Esophagus squamous epithelium (tissue), 5 donors: ENCODE data around the gene OR4E2. TPM values are rescaled to one million over a fixed set of nuclear protein-coding genes. Genes with fewer than 3 reads are reported as not detected.

ENCODE experiments used
- DNase-seq: peaks from one replicate; lab custom pipeline; 2025; lab: John Stamatoyannopoulos, UW
- H3K27ac ChIP-seq, 4 donors: fragments of 200-600 bp; sonication (generic); one replicate each; pipeline ENCODE4 v1.5.1; 2016 to 2019; ENCODE audit warnings: mild to moderate bottlenecking in 1 of 4
- H3K27me3 ChIP-seq, 4 donors: fragments of 200-600 bp; sonication (generic); 1 replicate in 3 of 4; 2 replicates in 1 of 4; pipeline versions ENCODE4 v1.5.1 to v1.6.0; 2017 to 2021; ENCODE audit warnings: antibody characterized with exemption in 1 of 4
- H3K36me3 ChIP-seq, 3 donors: fragments of 200-600 bp; sonication (generic); one replicate each; pipeline ENCODE4 v1.5.1; 2016 to 2019
- H3K4me1 ChIP-seq, 3 donors: fragments of 200-600 bp; sonication (generic); one replicate each; pipeline ENCODE4 v1.5.1; 2017 to 2019
- H3K4me3 ChIP-seq, 4 donors: fragments of 200-600 bp; sonication (generic); 1 replicate in 3 of 4; 2 replicates in 1 of 4; pipeline ENCODE4 v1.5.1; 2016 to 2019; ENCODE audit warnings: mild to moderate bottlenecking in 2 of 4, moderate library complexity in 1 of 4
- H3K9me3 ChIP-seq, 3 donors: fragments of 200-600 bp; sonication (generic); one replicate each; pipeline ENCODE4 v1.5.1; 2016 to 2019
- POLR2A ChIP-seq, 4 donors: fragments of 450-650 bp; IDR thresholded peaks; one replicate each; pipeline ENCODE4 v1.6.1; 2017; ENCODE audit warnings: antibody characterized with exemption in 4 of 4, mild to moderate bottlenecking in 4 of 4, moderate library complexity in 3 of 4
- WGBS, 2 donors: methylation state at CpG; one replicate each; pipeline ENCODE4 v1.1.5; 2018; 5-methylcytosine and 5-hydroxymethylcytosine counted together
- intact Hi-C: fragments of 100-400 bp; cut with DNase I; formaldehyde crosslinking; loops from one replicate; pipeline ENCODE4 v1.15.0; 2022
- total RNA-seq, 4 donors: library from RNA; depleted of rRNA; stranded (reverse); fragments of >200 nt; gene quantifications; one replicate each; pipeline ENCODE4 v1.1.0, GENCODE V29; 2016
- TF ChIP-seq, protein P1 (sequence below), 6 experiments: fragments of 450-650 bp in 4 of 6; fragments of 200-600 bp in 2 of 6; sonication (generic) in 2 of 6; IDR thresholded peaks; one replicate each; pipeline ENCODE4 v1.5.1; 2016 to 2019; ENCODE audit warnings: antibody characterized with exemption in 6 of 6, mild to moderate bottlenecking in 4 of 6, moderate library complexity in 4 of 6
- donor health status: DM: yes; HTN: yes; CAD: no.

Gene OR4E2
- total RNA-seq, 4 donors from 2014 or later: not detected

GRCh38 chr14:21652209-21652808 is 1.3 kb upstream of the OR4E2 start:
- TF ChIP-seq POLR2A (IDR thresholded peaks at IDR 0.05): no peak
- TF ChIP-seq, protein P1, sequence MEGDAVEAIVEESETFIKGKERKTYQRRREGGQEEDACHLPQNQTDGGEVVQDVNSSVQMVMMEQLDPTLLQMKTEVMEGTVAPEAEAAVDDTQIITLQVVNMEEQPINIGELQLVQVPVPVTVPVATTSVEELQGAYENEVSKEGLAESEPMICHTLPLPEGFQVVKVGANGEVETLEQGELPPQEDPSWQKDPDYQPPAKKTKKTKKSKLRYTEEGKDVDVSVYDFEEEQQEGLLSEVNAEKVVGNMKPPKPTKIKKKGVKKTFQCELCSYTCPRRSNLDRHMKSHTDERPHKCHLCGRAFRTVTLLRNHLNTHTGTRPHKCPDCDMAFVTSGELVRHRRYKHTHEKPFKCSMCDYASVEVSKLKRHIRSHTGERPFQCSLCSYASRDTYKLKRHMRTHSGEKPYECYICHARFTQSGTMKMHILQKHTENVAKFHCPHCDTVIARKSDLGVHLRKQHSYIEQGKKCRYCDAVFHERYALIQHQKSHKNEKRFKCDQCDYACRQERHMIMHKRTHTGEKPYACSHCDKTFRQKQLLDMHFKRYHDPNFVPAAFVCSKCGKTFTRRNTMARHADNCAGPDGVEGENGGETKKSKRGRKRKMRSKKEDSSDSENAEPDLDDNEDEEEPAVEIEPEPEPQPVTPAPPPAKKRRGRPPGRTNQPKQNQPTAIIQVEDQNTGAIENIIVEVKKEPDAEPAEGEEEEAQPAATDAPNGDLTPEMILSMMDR (IDR thresholded peaks at IDR 0.05): no peak
- H3K27me3 ChIP-seq: no peaks in the 10 kb centered on the region
- intact Hi-C loops: no loop called here

GRCh38 chr14:21654215-21654614 is 580 bp downstream of the OR4E2 start:
- TF ChIP-seq, protein P1 (IDR thresholded peaks at IDR 0.05): no peak
- TF ChIP-seq POLR2A (IDR thresholded peaks at IDR 0.05): no peak
- Histone ChIP-seq H3K4me1 (no peaks in the 10 kb centered on the region), H3K4me3 (no peak overlapping the region), H3K9me3 (no peaks in the 10 kb centered on the region), H3K27me3 (no peaks in the 10 kb centered on the region), H3K27ac (no peak overlapping the region), H3K36me3 (no peaks in the 10 kb centered on the region)
- no peak for DNase-seq
- intact Hi-C loops: no loop called here
- 75 to 85% methylated on average over 5 of the region's 5 CpGs for WGBS, 2 donors

More at GRCh38 chr14:21652209-21652808, 1.3 kb upstream of the OR4E2 start:
- Histone ChIP-seq H3K9me3 (no peaks in the 10 kb centered on the region), H3K4me1 (no peaks in the 10 kb centered on the region), H3K27ac (no peak overlapping the region), H3K4me3 (no peak overlapping the region), H3K36me3 (no peaks in the 10 kb centered on the region)
- DNase-seq: no peak
- 46 to 57% methylated on average over 1 of the region's 1 CpG for WGBS, 2 donors

DNA sequence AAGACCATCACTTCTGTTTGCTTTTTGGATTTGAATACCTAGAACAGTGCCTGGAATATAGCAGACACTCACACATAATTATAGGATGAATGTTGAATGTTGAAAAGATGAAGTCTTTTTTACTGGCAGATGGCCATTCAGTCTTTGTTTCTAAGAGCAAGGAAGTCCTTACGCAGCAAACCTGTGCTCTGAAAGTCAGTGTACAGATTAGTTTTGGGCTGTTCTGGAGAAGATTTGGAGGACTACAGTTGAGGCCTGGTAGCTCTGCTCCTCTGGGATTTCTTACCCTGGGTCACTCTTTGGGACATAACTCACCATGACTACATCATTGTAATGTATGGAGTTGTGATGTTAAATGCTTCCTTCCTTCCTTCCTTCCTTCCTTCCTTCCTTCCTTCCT is 3.3 kb downstream of the OR4E2 start:
- DNase-seq: no peak
- no peak overlapping the region for H3K27ac ChIP-seq
- no peaks in the 10 kb centered on the region for H3K36me3 ChIP-seq
- TF ChIP-seq, protein P1 (IDR thresholded peaks at IDR 0.05): no peak
- no peak for TF ChIP-seq POLR2A (IDR thresholded peaks at IDR 0.05)
- no peak overlapping the region for H3K4me3 ChIP-seq
- H3K4me1 ChIP-seq: no peaks in the 10 kb centered on the region
- intact Hi-C loops: no loop called here
- H3K27me3 ChIP-seq: no peaks in the 10 kb centered on the region
- no peaks in the 10 kb centered on the region for H3K9me3 ChIP-seq
- 69 to 100% methylated on average over 1 of the region's 1 CpG for WGBS, 2 donors

DNA sequence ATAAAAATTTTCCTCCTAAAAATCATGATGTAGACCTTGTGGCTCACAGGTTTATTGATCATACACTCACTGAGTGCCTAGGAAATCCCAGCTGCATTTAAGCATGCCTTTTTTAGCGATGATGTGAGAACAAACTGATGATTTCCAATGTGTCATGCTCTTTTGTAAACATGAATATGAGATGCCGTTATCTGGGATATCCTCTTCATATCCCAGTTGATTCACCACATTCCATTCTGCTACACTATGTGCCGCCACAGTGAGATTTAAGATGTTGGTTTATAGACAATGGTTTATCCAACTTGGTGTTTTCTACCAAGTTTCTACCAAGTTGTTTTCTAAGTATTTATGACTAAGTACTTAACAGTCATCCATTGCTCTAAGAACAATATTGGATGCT is 14.7 kb downstream of the OR4E2 start:
- intact Hi-C loops: no loop called here
- H3K4me3 ChIP-seq: no peak overlapping the region
- no peaks in the 10 kb centered on the region for H3K4me1 ChIP-seq
- no peaks in the 10 kb centered on the region for H3K9me3 ChIP-seq
- H3K27me3 ChIP-seq: no peaks in the 10 kb centered on the region
- WGBS, 2 donors: 66 to 70% methylated on average over 3 of the region's 3 CpGs
- no peaks in the 10 kb centered on the region for H3K36me3 ChIP-seq
- no peak for DNase-seq
- no peak overlapping the region for H3K27ac ChIP-seq
- TF ChIP-seq POLR2A (IDR thresholded peaks at IDR 0.05): no peak
- TF ChIP-seq, protein P1 (IDR thresholded peaks at IDR 0.05): no peak

- intact Hi-C loops: no loop called here
- H3K36me3 ChIP-seq: no peaks in the 10 kb centered on the region
- no peak overlapping the region for H3K4me3 ChIP-seq
- no peaks in the 10 kb centered on the region for H3K27me3 ChIP-seq
- TF ChIP-seq POLR2A (IDR thresholded peaks at IDR 0.05): no peak
- TF ChIP-seq, protein P1 (IDR thresholded peaks at IDR 0.05): no peak
- no peaks in the 10 kb centered on the region for H3K9me3 ChIP-seq
- no peak overlapping the region for H3K27ac ChIP-seq
- no peak for DNase-seq
- no peaks in the 10 kb centered on the region for H3K4me1 ChIP-seq
Observed at GRCh38 chr14:21669284-21669683, 15.6 kb downstream of the OR4E2 start.
